Loucy (cell line): ENCODE results near the gene POLR2H.

Source experiments
- H2AFZ ChIP-seq: fragments of 200-600 bp; sonication (generic); 2 replicates; pipeline ENCODE4 v1.6.0; 2016; ENCODE audit warnings: antibody characterized with exemption, mild to moderate bottlenecking, low read length, moderate library complexity
- H3F3A ChIP-seq: fragments of 200-600 bp; 2 replicates; pipeline ENCODE4 v1.6.0; 2016; ENCODE audit warnings: antibody characterized with exemption, low read depth, mild to moderate bottlenecking
- H3K27me3 ChIP-seq: fragments of 200-600 bp; sonication (generic); 2 replicates; pipeline ENCODE4 v1.6.1; 2014; ENCODE audit warnings: low read length, mild to moderate bottlenecking; ENCODE audit not compliant: insufficient read depth, poor library complexity, severe bottlenecking
- H3K36me3 ChIP-seq: fragments of 200-600 bp; sonication (generic); 2 replicates; pipeline ENCODE4 v1.6.1; 2016; ENCODE audit warnings: low read length; ENCODE audit not compliant: insufficient read depth
- H3K4me1 ChIP-seq: fragments of 200-600 bp; sonication (generic); 2 replicates; pipeline ENCODE4 v1.5.1; 2014; ENCODE audit warnings: low read length, mild to moderate bottlenecking; ENCODE audit not compliant: insufficient read depth, poor library complexity, severe bottlenecking
- H3K4me2 ChIP-seq: fragments of 200-600 bp; sonication (generic); 2 replicates; pipeline ENCODE4 v1.6.0; 2014; ENCODE audit warnings: antibody characterized with exemption, low read length, low read depth, mild to moderate bottlenecking; ENCODE audit not compliant: poor library complexity, severe bottlenecking
- H3K4me3 ChIP-seq: fragments of 200-600 bp; sonication (generic); 2 replicates; pipeline ENCODE4 v1.5.1; 2014; ENCODE audit warnings: low read length, mild to moderate bottlenecking, mixed read lengths; ENCODE audit not compliant: poor library complexity, severe bottlenecking
- H3K79me2 ChIP-seq: fragments of 200-600 bp; sonication (generic); 2 replicates; pipeline ENCODE4 v1.6.1; 2014; ENCODE audit warnings: low read length; ENCODE audit not compliant: insufficient read depth
- H3K9ac ChIP-seq: fragments of 200-600 bp; sonication (generic); 2 replicates; pipeline ENCODE4 v1.6.0; 2014; ENCODE audit warnings: mild to moderate bottlenecking, low read depth, low read length, moderate library complexity; ENCODE audit not compliant: poor library complexity, severe bottlenecking
- H3K9me2 ChIP-seq: fragments of 200-600 bp; sonication (generic); replicated peaks from 2 replicates; pipeline ENCODE4 v1.6.1; 2016; ENCODE audit warnings: low read depth, low read length, mixed read lengths
- H3K9me3 ChIP-seq: fragments of 200-600 bp; sonication (generic); 2 replicates; pipeline ENCODE4 v1.6.1; 2014; ENCODE audit warnings: mild to moderate bottlenecking, antibody characterized with exemption, low read length, low read depth; ENCODE audit not compliant: insufficient read depth
- H4K20me1 ChIP-seq: fragments of 200-600 bp; sonication (generic); 2 replicates; pipeline ENCODE4 v1.6.0; 2014; ENCODE audit warnings: antibody characterized with exemption, low read length, mild to moderate bottlenecking; ENCODE audit not compliant: insufficient read depth, poor library complexity, severe bottlenecking
- EZH2phosphoT487 ChIP-seq: fragments of 200-600 bp; IDR thresholded peaks from 2 replicates; pipeline ENCODE4 v1.6.1; 2018; ENCODE audit warnings: antibody characterized with exemption, mild to moderate bottlenecking, moderate library complexity, borderline replicate concordance
- TF ChIP-seq, protein P1 (sequence below): fragments of 200-600 bp; sonication (generic); conservative IDR thresholded peaks from 2 replicates; pipeline ENCODE4 v1.5.1; 2014; ENCODE audit warnings: mild to moderate bottlenecking, antibody characterized with exemption, low read length

The POLR2H gene

DNA sequence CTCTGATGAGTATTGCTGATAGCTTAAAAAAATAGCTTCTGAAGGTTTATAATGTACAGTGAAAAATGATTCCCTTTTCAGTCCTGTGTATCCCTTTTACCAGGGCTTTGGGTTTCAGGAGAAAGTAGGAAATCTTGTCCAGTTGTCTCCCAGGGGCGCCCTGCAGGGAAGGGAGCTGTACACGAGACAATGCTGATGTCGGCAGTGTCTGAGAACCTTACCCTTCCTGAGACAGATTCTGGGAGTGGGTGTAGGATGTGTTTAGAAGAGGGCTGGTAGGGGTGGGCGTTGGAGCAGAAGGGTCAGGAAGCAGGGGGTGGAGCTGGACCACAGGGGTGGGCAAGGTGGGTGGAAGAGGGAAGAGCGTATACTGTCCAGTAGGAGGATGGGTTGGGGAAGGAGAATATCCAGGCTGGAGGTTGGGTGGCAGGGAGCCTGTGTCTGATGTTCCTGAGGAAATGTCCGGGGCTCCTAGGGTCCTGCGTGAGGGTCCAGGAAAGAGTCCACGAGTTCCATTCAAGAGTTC lies 10.8 kb downstream of the POLR2H start:
- no peaks in the 10 kb centered on the region for H3K9me2 ChIP-seq
- H3K4me2 ChIP-seq, result no peak overlapping the region
- H3K9ac ChIP-seq, result no peak overlapping the region
- no peak overlapping the region for H2AFZ ChIP-seq
- no peaks in the 10 kb centered on the region for H4K20me1 ChIP-seq
- no peak overlapping the region for H3K4me3 ChIP-seq
- no peaks in the 10 kb centered on the region for H3K79me2 ChIP-seq
- H3K36me3 ChIP-seq, result peaks cover 12% of the 10 kb centered on the region; the same call in 1 of the 2 replicates
- H3K4me1 ChIP-seq, result peaks cover 3% of the 10 kb centered on the region
- no peaks in the 10 kb centered on the region for H3K27me3 ChIP-seq
- H3K9me3 ChIP-seq, result no peaks in the 10 kb centered on the region
- H3F3A ChIP-seq, result no peaks in the 10 kb centered on the region
- TF ChIP-seq, protein P1, sequence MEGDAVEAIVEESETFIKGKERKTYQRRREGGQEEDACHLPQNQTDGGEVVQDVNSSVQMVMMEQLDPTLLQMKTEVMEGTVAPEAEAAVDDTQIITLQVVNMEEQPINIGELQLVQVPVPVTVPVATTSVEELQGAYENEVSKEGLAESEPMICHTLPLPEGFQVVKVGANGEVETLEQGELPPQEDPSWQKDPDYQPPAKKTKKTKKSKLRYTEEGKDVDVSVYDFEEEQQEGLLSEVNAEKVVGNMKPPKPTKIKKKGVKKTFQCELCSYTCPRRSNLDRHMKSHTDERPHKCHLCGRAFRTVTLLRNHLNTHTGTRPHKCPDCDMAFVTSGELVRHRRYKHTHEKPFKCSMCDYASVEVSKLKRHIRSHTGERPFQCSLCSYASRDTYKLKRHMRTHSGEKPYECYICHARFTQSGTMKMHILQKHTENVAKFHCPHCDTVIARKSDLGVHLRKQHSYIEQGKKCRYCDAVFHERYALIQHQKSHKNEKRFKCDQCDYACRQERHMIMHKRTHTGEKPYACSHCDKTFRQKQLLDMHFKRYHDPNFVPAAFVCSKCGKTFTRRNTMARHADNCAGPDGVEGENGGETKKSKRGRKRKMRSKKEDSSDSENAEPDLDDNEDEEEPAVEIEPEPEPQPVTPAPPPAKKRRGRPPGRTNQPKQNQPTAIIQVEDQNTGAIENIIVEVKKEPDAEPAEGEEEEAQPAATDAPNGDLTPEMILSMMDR, result no peak
- no peak for TF ChIP-seq EZH2phosphoT487

DNA sequence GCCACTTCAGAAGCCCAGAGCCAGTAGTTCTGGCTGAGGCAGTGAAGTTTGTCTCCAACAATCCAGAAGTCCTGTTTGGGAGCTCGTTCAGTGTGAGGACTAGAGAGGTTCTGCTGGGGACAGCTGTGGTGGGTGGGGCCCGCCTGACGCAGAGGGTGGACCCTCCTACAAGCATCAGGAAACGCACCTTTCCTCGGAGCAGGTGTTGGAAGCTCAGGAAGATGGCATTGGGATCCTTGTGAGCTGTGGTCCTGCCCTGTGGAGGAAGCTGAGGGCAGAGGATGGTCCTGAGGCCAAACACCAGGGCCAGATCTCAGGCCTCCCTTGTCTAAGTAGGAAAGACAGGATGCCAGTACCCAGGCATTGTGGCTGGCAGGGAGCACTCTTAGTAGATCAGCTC lies 11.4 kb downstream of the POLR2H start:
- no peaks in the 10 kb centered on the region for H3F3A ChIP-seq
- no peak overlapping the region for H2AFZ ChIP-seq
- H3K4me2 ChIP-seq, result no peak overlapping the region
- H3K4me3 ChIP-seq, result no peak overlapping the region
- no peak overlapping the region for H3K9ac ChIP-seq
- peaks cover 3% of the 10 kb centered on the region for H3K4me1 ChIP-seq
- TF ChIP-seq, protein P1, result no peak
- TF ChIP-seq EZH2phosphoT487, result no peak
- H3K36me3 ChIP-seq, result peaks cover 9% of the 10 kb centered on the region; the same call in 1 of the 2 replicates
- H3K9me2 ChIP-seq, result no peaks in the 10 kb centered on the region
- no peaks in the 10 kb centered on the region for H4K20me1 ChIP-seq
- H3K9me3 ChIP-seq, result no peaks in the 10 kb centered on the region
- H3K79me2 ChIP-seq, result no peaks in the 10 kb centered on the region
- H3K27me3 ChIP-seq, result no peaks in the 10 kb centered on the region

DNA sequence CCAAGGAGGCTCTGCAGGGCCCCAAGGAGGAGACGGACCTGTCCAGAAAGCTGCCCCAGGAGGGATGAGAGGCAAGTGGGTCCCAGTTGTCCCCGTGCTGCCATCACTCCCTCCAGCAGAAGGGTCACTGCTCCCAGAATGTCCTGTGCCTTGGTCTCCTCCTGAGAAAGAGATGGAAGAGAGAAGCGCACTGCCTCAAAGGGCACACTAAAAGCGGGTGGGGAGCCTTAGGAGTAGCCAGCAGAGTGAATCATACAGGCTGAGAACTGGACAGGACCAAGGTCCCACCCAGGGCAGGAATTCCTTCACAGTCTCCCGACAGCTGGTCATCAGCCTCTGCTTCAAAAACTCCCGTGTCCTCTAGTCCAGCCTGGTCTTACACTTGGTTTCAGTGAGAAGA lies 11.9 kb downstream of the POLR2H start:
- Histone ChIP-seq H3K36me3 (peaks cover 4% of the 10 kb centered on the region; the same call in 1 of the 2 replicates), H3K9me2 (no peaks in the 10 kb centered on the region), H3K4me3 (no peak overlapping the region), H3F3A (no peaks in the 10 kb centered on the region), H3K79me2 (no peaks in the 10 kb centered on the region), H3K9me3 (no peaks in the 10 kb centered on the region), H3K27me3 (no peaks in the 10 kb centered on the region), H2AFZ (no peak overlapping the region), H4K20me1 (no peaks in the 10 kb centered on the region), H3K4me1 (peaks cover 3% of the 10 kb centered on the region), H3K9ac (no peak overlapping the region), H3K4me2 (no peak overlapping the region)
- TF ChIP-seq EZH2phosphoT487, result no peak
- TF ChIP-seq, protein P1, result no peak
